MG63 (cell line): ENCODE measurements around the gene TUBB1. TPM values are rescaled to one million over a fixed set of nuclear protein-coding genes. Genes with fewer than 3 reads are reported as not detected.

Source experiments
- DNase-seq: peaks from one replicate; pipeline ENCODE4 v3.0.0-alpha.2; 2020
- H3K27me3 ChIP-seq: fragments of 250-450 bp; sonication (Bioruptor Pico); 2 replicates; pipeline ENCODE4 v1.5.1; 2020; ENCODE audit warnings: mild to moderate bottlenecking, moderate library complexity
- H3K36me3 ChIP-seq: fragments of 250-450 bp; sonication (Bioruptor Pico); 2 replicates; pipeline ENCODE4 v1.5.1; 2020; ENCODE audit warnings: mild to moderate bottlenecking, moderate library complexity
- H3K4me3 ChIP-seq: fragments of 250-450 bp; sonication (Bioruptor Pico); 2 replicates; pipeline ENCODE4 v1.5.1; 2020; ENCODE audit warnings: mild to moderate bottlenecking, moderate library complexity
- H3K9me3 ChIP-seq: fragments of 250-450 bp; sonication (Bioruptor Pico); 2 replicates; pipeline ENCODE4 v1.5.1; 2020; ENCODE audit warnings: mild to moderate bottlenecking, moderate library complexity
- total RNA-seq: library from RNA; depleted of rRNA; stranded (reverse); fragments of >200 nt; shearing (Covaris generic); gene quantifications from 2 replicates; pipeline ENCODE4 v1.2.3, GENCODE V29; 2014; ENCODE audit warnings: low replicate concordance

Gene TUBB1
- total RNA-seq, 1 experiment from 2014 or later, result not detected

GRCh38 chr20:59042151-59042795 lies 23.0 kb downstream of the TUBB1 start, which contains the start of gene PRELID3B:
TSS of gene PRELID3B (minus strand) at chr20:59042786. CDS start at chr20:59042730, 56 bp downstream.
- Histone ChIP-seq H3K27me3 (no peaks in the 10 kb centered on the region), H3K9me3 (no peaks in the 10 kb centered on the region), H3K4me3 (peak within 1 kb of the TSS; percentile 91), H3K36me3 (peaks cover 41% of the 10 kb centered on the region)
- DNase-seq, result no peak

GRCh38 chr20:59042796-59043631 lies 23.8 kb downstream of the TUBB1 start:
- peaks cover 34% of the 10 kb centered on the region for H3K36me3 ChIP-seq
- no peaks in the 10 kb centered on the region for H3K9me3 ChIP-seq
- H3K27me3 ChIP-seq, result no peaks in the 10 kb centered on the region
- peak; percentile 93 for DNase-seq
- peak overlapping the region; percentile 91 for H3K4me3 ChIP-seq

GRCh38 chr20:59043698-59044097 lies 24.5 kb downstream of the TUBB1 start:
- no peaks in the 10 kb centered on the region for H3K27me3 ChIP-seq
- H3K36me3 ChIP-seq, result peaks cover 27% of the 10 kb centered on the region
- H3K4me3 ChIP-seq, result no peak overlapping the region
- DNase-seq, result peak; percentile 16
- H3K9me3 ChIP-seq, result no peaks in the 10 kb centered on the region

GRCh38 chr20:59044295-59044694 lies 25.1 kb downstream of the TUBB1 start:
- peaks cover 25% of the 10 kb centered on the region for H3K36me3 ChIP-seq
- no peak for DNase-seq
- H3K27me3 ChIP-seq, result no peaks in the 10 kb centered on the region
- H3K9me3 ChIP-seq, result no peaks in the 10 kb centered on the region
- H3K4me3 ChIP-seq, result no peak overlapping the region

GRCh38 chr20:59044796-59045195 lies 25.6 kb downstream of the TUBB1 start:
- DNase-seq, result no peak
- 0 out of 2 replicates have a peak, but pooled peaks cover under 1% of the 10 kb centered on the region for H3K27me3 ChIP-seq
- peaks cover 24% of the 10 kb centered on the region for H3K36me3 ChIP-seq
- H3K4me3 ChIP-seq, result no peak overlapping the region
- no peaks in the 10 kb centered on the region for H3K9me3 ChIP-seq

- DNase-seq, result no peak
- Histone ChIP-seq H3K9me3 (no peaks in the 10 kb centered on the region), H3K4me3 (no peak overlapping the region), H3K36me3 (peaks cover 4% of the 10 kb centered on the region), H3K27me3 (peaks cover 9% of the 10 kb centered on the region)
Observed at GRCh38 chr20:59046862-59047261, 27.6 kb downstream of the TUBB1 start.

GRCh38 chr20:59047938-59048680 lies 28.9 kb downstream of the TUBB1 start:
- Histone ChIP-seq H3K9me3 (no peaks in the 10 kb centered on the region), H3K4me3 (no peak overlapping the region), H3K36me3 (no peaks in the 10 kb centered on the region), H3K27me3 (peaks cover 21% of the 10 kb centered on the region)
- no peak for DNase-seq

GRCh38 chr20:59048681-59049030 lies 29.4 kb downstream of the TUBB1 start:
- no peak overlapping the region for H3K4me3 ChIP-seq
- no peak for DNase-seq
- peaks cover 25% of the 10 kb centered on the region for H3K27me3 ChIP-seq
- no peaks in the 10 kb centered on the region for H3K36me3 ChIP-seq
- no peaks in the 10 kb centered on the region for H3K9me3 ChIP-seq

GRCh38 chr20:59050437-59050836 lies 31.2 kb downstream of the TUBB1 start:
- no peaks in the 10 kb centered on the region for H3K9me3 ChIP-seq
- H3K27me3 ChIP-seq, result peaks cover 35% of the 10 kb centered on the region
- H3K4me3 ChIP-seq, result no peak overlapping the region
- DNase-seq, result no peak
- H3K36me3 ChIP-seq, result no peaks in the 10 kb centered on the region

GRCh38 chr20:59051666-59052185 lies 32.5 kb downstream of the TUBB1 start:
- no peaks in the 10 kb centered on the region for H3K36me3 ChIP-seq
- DNase-seq, result no peak
- no peaks in the 10 kb centered on the region for H3K9me3 ChIP-seq
- H3K27me3 ChIP-seq, result peaks cover 35% of the 10 kb centered on the region
- no peak overlapping the region for H3K4me3 ChIP-seq

- H3K36me3 ChIP-seq, result no peaks in the 10 kb centered on the region
- DNase-seq, result no peak
- H3K27me3 ChIP-seq, result peaks cover 31% of the 10 kb centered on the region
- H3K4me3 ChIP-seq, result no peak overlapping the region
- H3K9me3 ChIP-seq, result no peaks in the 10 kb centered on the region
Observed at GRCh38 chr20:59055302-59055701, 36.1 kb downstream of the TUBB1 start.

GRCh38 chr20:59062081-59062480 lies 42.9 kb downstream of the TUBB1 start:
- Histone ChIP-seq H3K27me3 (peaks cover 7% of the 10 kb centered on the region; the same call in 1 of the 2 replicates), H3K4me3 (no peak overlapping the region), H3K9me3 (no peaks in the 10 kb centered on the region), H3K36me3 (no peaks in the 10 kb centered on the region)
- DNase-seq, result no peak

- peak; percentile 77 for DNase-seq
- H3K27me3 ChIP-seq, result peaks cover 7% of the 10 kb centered on the region; the same call in 1 of the 2 replicates
- no peak overlapping the region for H3K4me3 ChIP-seq
- no peaks in the 10 kb centered on the region for H3K36me3 ChIP-seq
- no peaks in the 10 kb centered on the region for H3K9me3 ChIP-seq
Observed at GRCh38 chr20:59063358-59064213, 44.4 kb downstream of the TUBB1 start.

GRCh38 chr20:59064214-59064722 lies 45.0 kb downstream of the TUBB1 start:
- Histone ChIP-seq H3K4me3 (no peak overlapping the region), H3K27me3 (peaks cover 10% of the 10 kb centered on the region), H3K9me3 (no peaks in the 10 kb centered on the region), H3K36me3 (no peaks in the 10 kb centered on the region)
- DNase-seq, result no peak

- Histone ChIP-seq H3K27me3 (peaks cover 13% of the 10 kb centered on the region), H3K9me3 (no peaks in the 10 kb centered on the region), H3K36me3 (no peaks in the 10 kb centered on the region), H3K4me3 (no peak overlapping the region)
- no peak for DNase-seq
Observed at GRCh38 chr20:59068534-59068933, 49.3 kb downstream of the TUBB1 start.

- Histone ChIP-seq H3K4me3 (no peak overlapping the region), H3K9me3 (no peaks in the 10 kb centered on the region), H3K36me3 (no peaks in the 10 kb centered on the region), H3K27me3 (peaks cover 13% of the 10 kb centered on the region)
- no peak for DNase-seq
Observed at GRCh38 chr20:59069026-59069425, 49.8 kb downstream of the TUBB1 start.
